K562 (cell line): ENCODE measurements around the gene EQTN. TPM values are rescaled to one million over a fixed set of nuclear protein-coding genes. Genes with fewer than 3 reads are reported as not detected.
A peak's percentile ranks its signal among the peaks of the same experiment; 100 is the strongest.

ENCODE experiments used
- ATAC-seq: fragments of 200-7000 bp; cut with Tn5 transposase; 3 replicates; pipeline ENCODE4 v1.9.1; 2020; ENCODE audit warnings: moderate library complexity
- BruUV-seq: library from RNA; stranded (reverse); fragments of 400-500 nt; replicated peaks from 2 replicates; lab custom pipeline; 2021; lab: Mats Ljungman, UMichigan
- CTCF ChIA-PET: fragments of 300-600 bp; formaldehyde crosslinking; extraction: SDS; loops from one replicate; lab custom pipeline; 2021; ENCODE audit warnings: low intra/inter-chr PET ratio; lab: Yijun Ruan, JAX
- POLR2A ChIA-PET: fragments of 300-600, 350-650 bp; sonication (Branson Sonifier 250); formaldehyde crosslinking; extraction: SDS; loops from one replicate; lab custom pipeline; 2021; ENCODE audit warnings: antibody characterized with exemption, inconsistent platforms; lab: Yijun Ruan, JAX
- DNase-seq, 4 experiments: peaks; one replicate each; pipeline versions ENCODE4 v3.0.0 to v3.0.0-alpha.2; 2011 to 2018; ENCODE audit warnings: low spot score in 3 of 4, mixed read lengths in 3 of 4; ENCODE audit errors: extremely low read depth in 1 of 4
- FAIRE-seq: peaks from 2 replicates; lab custom pipeline; 2011; peaks lifted over from hg19 to GRCh38; lab: Jason Lieb, UNC
- H2AFZ ChIP-seq: 2 replicates; pipeline ENCODE4 v1.6.0; 2011; ENCODE audit warnings: low read depth, low read length, control low read depth, inconsistent platforms
- H3K27ac ChIP-seq: fragments of 200-600 bp; 3 replicates; pipeline ENCODE4 v1.8.0; 2011; ENCODE audit warnings: low read depth, mild to moderate bottlenecking, control low read depth, inconsistent platforms, low read length, moderate library complexity, mixed read lengths; ENCODE audit errors: extremely low read depth
- H3K27me3 ChIP-seq, 2 experiments: fragments of 300-600 bp in 1 of 2; 2 replicates in 1 of 2; 3 replicates in 1 of 2; pipeline versions ENCODE4 v1.6.0 to v1.8.0; 2011; ENCODE audit warnings: inconsistent platforms in 2 of 2, low read length in 2 of 2, mild to moderate bottlenecking in 1 of 2, mixed read lengths in 1 of 2, moderate library complexity in 1 of 2; ENCODE audit not compliant: control insufficient read depth in 2 of 2, insufficient read depth in 2 of 2
- H3K36me3 ChIP-seq: fragments of 300-600 bp; 3 replicates; pipeline ENCODE4 v1.8.0; 2011; ENCODE audit warnings: mild to moderate bottlenecking, low read length, inconsistent platforms; ENCODE audit not compliant: control insufficient read depth, insufficient read depth
- H3K4me1 ChIP-seq, 2 experiments: fragments of 200-600 bp in 1 of 2; replicated peaks in 1 of 2; 2 replicates in 1 of 2; 3 replicates in 1 of 2; pipeline versions ENCODE4 v1.5.1 to v1.8.0; 2011; ENCODE audit warnings: inconsistent platforms in 2 of 2, low read length in 2 of 2, mild to moderate bottlenecking in 1 of 2, mixed read lengths in 1 of 2, moderate library complexity in 1 of 2; ENCODE audit not compliant: control insufficient read depth in 2 of 2, insufficient read depth in 2 of 2
- H3K4me2 ChIP-seq: 2 replicates; pipeline ENCODE4 v1.6.1; 2011; ENCODE audit warnings: low read length, control low read depth, inconsistent platforms, mixed read lengths; ENCODE audit not compliant: insufficient read depth
- H3K4me3 ChIP-seq: fragments of 200-600 bp; sonication (generic), shearing (Covaris generic); 2 replicates; pipeline ENCODE4 v1.5.1; 2016; ENCODE audit warnings: control low read depth, inconsistent platforms
- H3K79me2 ChIP-seq: fragments of 200-600 bp; 3 replicates; pipeline ENCODE4 v1.8.0; 2011; ENCODE audit warnings: low read length, inconsistent platforms; ENCODE audit not compliant: control insufficient read depth, insufficient read depth
- H3K9ac ChIP-seq, 2 experiments: 2 replicates each; pipeline versions ENCODE4 v1.6.0 to v1.6.1; 2011; ENCODE audit warnings: low read depth in 2 of 2, low read length in 2 of 2, control low read depth in 1 of 2, inconsistent platforms in 1 of 2, mild to moderate bottlenecking in 1 of 2, mixed read lengths in 1 of 2; ENCODE audit not compliant: insufficient read depth in 1 of 2
- H3K9me1 ChIP-seq: one replicate; pipeline ENCODE4 v1.6.0; 2011; ENCODE audit warnings: inconsistent platforms, mild to moderate bottlenecking, low read length, moderate library complexity; ENCODE audit not compliant: control insufficient read depth, insufficient read depth
- H3K9me3 ChIP-seq: replicated peaks from 2 replicates; pipeline ENCODE4 v1.5.1; 2011; ENCODE audit warnings: low read depth, low read length, inconsistent platforms; ENCODE audit not compliant: control insufficient read depth, insufficient read depth
- H4K20me1 ChIP-seq: replicated peaks from 2 replicates; pipeline ENCODE4 v1.6.1; 2011; ENCODE audit warnings: low read length, inconsistent platforms, mixed read lengths; ENCODE audit not compliant: control insufficient read depth, insufficient read depth
- MLLT1 ChIP-seq, 2 experiments: fragments of 450-650 bp; IDR thresholded peaks; 2 replicates each; pipeline ENCODE4 v1.6.1; 2016
- SPI1 ChIP-seq: IDR thresholded peaks from 2 replicates; pipeline ENCODE4 v1.6.1; 2011; ENCODE audit warnings: low read depth, low read length, control low read depth, borderline replicate concordance
- THRB ChIP-seq: fragments of 450-650 bp; formaldehyde crosslinking; conservative IDR thresholded peaks from 2 replicates; pipeline ENCODE4 v1.4.0; 2022; ENCODE audit warnings: mild to moderate bottlenecking, missing genetic modification characterization
- ZBTB17 ChIP-seq: fragments of 450-650 bp; formaldehyde crosslinking; IDR thresholded peaks from 2 replicates; pipeline ENCODE4 v1.4.0; 2020; ENCODE audit warnings: mild to moderate bottlenecking
- ZNF143 ChIP-seq: sonication (generic); formaldehyde crosslinking; IDR thresholded peaks from 2 replicates; pipeline ENCODE4 v1.9.0; 2022; ENCODE audit warnings: mild to moderate bottlenecking, missing genetic modification reagents
- ZNF239 ChIP-seq: fragments of 250-450 bp; sonication (Bioruptor Pico); IDR thresholded peaks from 2 replicates; pipeline ENCODE4 v1.4.0; 2020; ENCODE audit warnings: mild to moderate bottlenecking
- ZNF586 ChIP-seq: fragments of 450-650 bp; formaldehyde crosslinking; conservative IDR thresholded peaks from 2 replicates; pipeline ENCODE4 v1.4.0; 2020; ENCODE audit warnings: mild to moderate bottlenecking, moderate library complexity
- WGBS: fragments of 100-300 bp; shearing (Covaris generic); methylation state at CpG from one replicate; pipeline ENCODE4 v1.1.6; 2016; ENCODE audit warnings: low coverage, mixed read lengths; ENCODE audit not compliant: insufficient coverage; ENCODE audit errors: missing lambda C conversion rate; 5-methylcytosine and 5-hydroxymethylcytosine counted together
- in situ Hi-C: fragments of 300-500 bp; cut with MboI; formaldehyde crosslinking; loops from 4 replicates; pipeline ENCODE4 v1.15.0; 2018; ENCODE audit warnings: inconsistent platforms, mixed read lengths
- intact Hi-C: fragments of 100-400 bp; cut with micrococcal nuclease; formaldehyde crosslinking; loops from 2 replicates; pipeline ENCODE4 v1.14.2; 2022
- polyA plus RNA-seq, 8 experiments: library from polyadenylated mRNA; depleted of rRNA in 4 of 8; stranded (reverse) in 5 of 8; unstranded in 3 of 8; fragments of >200 nt; fragmentation: Nextera tagmentation in 2 of 8; fragmentation: Illumina TruSeq in 1 of 8; extraction: Ambion mirVana in 2 of 8; extraction: Trizol in 1 of 8; gene quantifications; 2 replicates each; pipeline versions ENCODE4 v1.2.1 to v1.2.3, GENCODE V29; 2011 to 2014; ENCODE audit warnings: inconsistent platforms in 1 of 8, missing spikeins in 1 of 8
- total RNA-seq, 7 experiments: library from RNA; depleted of rRNA in 6 of 7; stranded (reverse); fragments of >200 nt in 6 of 7; fragmentation: Illumina TruSeq in 2 of 7; extraction: Trizol in 2 of 7; gene quantifications; 2 replicates each; pipeline versions ENCODE4 v1.2.1 to v1.2.3, GENCODE V29; 2011 to 2021; ENCODE audit warnings: low replicate concordance in 1 of 7

Gene EQTN
- total and polyA plus RNA-seq, 9 of the 15 experiments (the other 6 are each of a cell fraction or from before 2014, with no cell fraction given) = 0.15 to 0.33 (median 0.18) TPM; not detected in 4

- Histone ChIP-seq H3K4me1 (no peaks in the 10 kb centered on the region; a peak in 1 of 5 replicates), H3K9ac (no peak overlapping the region)
- TF ChIP-seq SPI1 (peak; percentile 73; the same call in 1 of the 2 replicates), MLLT1 (IDR thresholded peaks at IDR 0.05) (no peak), ZBTB17 (CRISPR knock-in tag) (no peak), THRB (no peak), ZNF143 (CRISPR knock-in tag) (no peak), ZNF239 (CRISPR knock-in tag) (no peak), ZNF586 (no peak)
- TF ChIP-seq, all 486 proteins: peak for 1
- Histone ChIP-seq H3K27ac (no peak overlapping the region), H2AFZ (no peak overlapping the region), H3K9me3 (no peaks in the 10 kb centered on the region), H3K4me2 (no peak overlapping the region), H4K20me1 (no peaks in the 10 kb centered on the region), H3K79me2 (no peaks in the 10 kb centered on the region), H3K36me3 (peaks cover 4% of the 10 kb centered on the region; the same call in 1 of the 3 replicates), H3K9me1 (no peaks in the 10 kb centered on the region), H3K27me3 (no peaks in the 10 kb centered on the region), H3K4me3 (no peak overlapping the region)
- intact Hi-C loops = loop anchor here (10.0 kb wide), 1 partner anchor 107 kb away; no protein-coding TSS in a partner anchor
- DNase-seq (peak in 1 of 4 experiments; percentile 2), ATAC-seq (no peak), FAIRE-seq (no peak)
- WGBS = 67% methylated on average over 2 of the region's 5 CpGs
- ChIA-PET CTCF (no interaction called here), POLR2A (interaction anchor here (0.7 kb wide), 1 partner anchor 341 kb away, joined by 3 read pairs; no protein-coding TSS in a partner anchor)
- in situ Hi-C loops = loop anchor here (5.0 kb wide), 1 partner anchor 194 kb away; no protein-coding TSS in a partner anchor
- BruUV-seq = no TSS peak
Measured at GRCh38 chr9:27337833-27338526, 41.0 kb upstream of the EQTN start.
